HepG2 (cell line): ENCODE data around the gene USP28. TPM values are rescaled to one million over a fixed set of nuclear protein-coding genes. Genes with fewer than 3 reads are reported as not detected.

Source experiments
- ATAC-seq: fragments of 200-7000 bp; cut with Tn5 transposase; 3 replicates; pipeline ENCODE4 v1.9.1; 2020; ENCODE audit warnings: mild to moderate bottlenecking, moderate library complexity
- BruUV-seq: library from RNA; stranded (reverse); fragments of 400-500 nt; replicated peaks from 2 replicates; lab custom pipeline; 2021; lab: Mats Ljungman, UMichigan
- CTCF ChIA-PET: fragments of 300-600 bp; formaldehyde crosslinking; extraction: SDS; loops from one replicate; lab custom pipeline; 2021; ENCODE audit warnings: low total read pairs, inconsistent platforms, low intra/inter-chr PET ratio; lab: Yijun Ruan, JAX
- POLR2A ChIA-PET: fragments of 350-600 bp; sonication (Branson Sonifier 250); formaldehyde crosslinking; loops from one replicate; lab custom pipeline; 2020; ENCODE audit warnings: antibody characterized with exemption, inconsistent platforms; lab: Yijun Ruan, JAX
- DNase-seq: peaks from one replicate; pipeline ENCODE4 v3.0.0-alpha.2; 2015; ENCODE audit warnings: low spot score
- FAIRE-seq: peaks from 3 replicates; lab custom pipeline; 2011; peaks lifted over from hg19 to GRCh38; lab: Jason Lieb, UNC
- H2AFZ ChIP-seq: one replicate; pipeline ENCODE4 v1.6.1; 2011; ENCODE audit warnings: low read length, inconsistent platforms
- H3K27ac ChIP-seq: fragments of 300-600 bp; 3 replicates; pipeline ENCODE4 v1.8.0; 2011; ENCODE audit warnings: mixed run types, mild to moderate bottlenecking, mixed read lengths, low read length, inconsistent platforms; ENCODE audit not compliant: insufficient read depth; ENCODE audit errors: extremely low read length
- H3K27me3 ChIP-seq, 2 experiments: fragments of 200-600 bp in 1 of 2; 2 replicates in 1 of 2; 3 replicates in 1 of 2; pipeline versions ENCODE4 v1.6.0 to v1.8.0; 2011; ENCODE audit warnings: low read length in 2 of 2, mild to moderate bottlenecking in 2 of 2, moderate library complexity in 2 of 2, inconsistent platforms in 1 of 2; ENCODE audit not compliant: insufficient read depth in 2 of 2, control insufficient read depth in 1 of 2
- H3K36me3 ChIP-seq, 2 experiments: fragments of 200-600 bp in 1 of 2; replicated peaks in 1 of 2; 2 replicates in 1 of 2; 3 replicates in 1 of 2; pipeline versions ENCODE4 v1.5.1 to v1.8.0; 2011; ENCODE audit warnings: low read length in 2 of 2, inconsistent platforms in 1 of 2; ENCODE audit not compliant: insufficient read depth in 2 of 2, control insufficient read depth in 1 of 2
- H3K4me1 ChIP-seq: 2 replicates; pipeline ENCODE4 v1.5.1; 2012; ENCODE audit warnings: low read length, inconsistent platforms; ENCODE audit not compliant: insufficient read depth
- H3K4me2 ChIP-seq: 2 replicates; pipeline ENCODE4 v1.6.0; 2011; ENCODE audit warnings: low read depth, low read length, inconsistent platforms
- H3K4me3 ChIP-seq, 3 experiments: fragments of 200-600 bp in 1 of 3; sonication (generic), shearing (Covaris generic) in 1 of 3; replicated peaks in 1 of 3; 2 replicates each; pipeline ENCODE4 v1.5.1; 2011 to 2016; ENCODE audit warnings: low read length in 3 of 3, inconsistent platforms in 2 of 3, low read depth in 2 of 3, mild to moderate bottlenecking in 2 of 3, control low read depth in 1 of 3, mixed read lengths in 1 of 3; ENCODE audit not compliant: insufficient read depth in 1 of 3
- H3K79me2 ChIP-seq: one replicate; pipeline ENCODE4 v1.6.1; 2011; ENCODE audit warnings: low read length, inconsistent platforms; ENCODE audit not compliant: insufficient read depth
- H3K9ac ChIP-seq: 2 replicates; pipeline ENCODE4 v1.6.0; 2011; ENCODE audit warnings: mild to moderate bottlenecking, low read depth, low read length, inconsistent platforms; ENCODE audit not compliant: insufficient read depth
- H3K9me3 ChIP-seq: 2 replicates; pipeline ENCODE4 v1.5.1; 2012; ENCODE audit warnings: mild to moderate bottlenecking, low read length
- H4K20me1 ChIP-seq: 2 replicates; pipeline ENCODE4 v1.6.0; 2011; ENCODE audit warnings: inconsistent platforms, mild to moderate bottlenecking, low read length, moderate library complexity; ENCODE audit not compliant: insufficient read depth
- CBX1 ChIP-seq: IDR thresholded peaks from one replicate; pipeline ENCODE4 v1.6.1; 2016; ENCODE audit warnings: antibody characterized with exemption, low read depth
- CREB1 ChIP-seq, 2 experiments: fragments of 450-650 bp in 1 of 2; IDR thresholded peaks; 2 replicates each; pipeline ENCODE4 v1.6.1; 2016 to 2017; ENCODE audit warnings: control low read depth in 1 of 2, mild to moderate bottlenecking in 1 of 2, missing compliant biosample characterization in 1 of 2, missing genetic modification characterization in 1 of 2
- FOSL2 ChIP-seq: sonication (generic); formaldehyde crosslinking; IDR thresholded peaks from 2 replicates; pipeline ENCODE4 v1.4.0; 2020; ENCODE audit warnings: missing genetic modification reagents
- FOXA1 ChIP-seq, 2 experiments: fragments of 450-650 bp in 1 of 2; sonication (generic) in 1 of 2; formaldehyde crosslinking in 1 of 2; IDR thresholded peaks; 2 replicates each; pipeline versions ENCODE4 v1.4.0 to v1.6.1; 2016 to 2020; ENCODE audit warnings: missing genetic modification reagents in 1 of 2
- FOXA3 ChIP-seq: IDR thresholded peaks from 2 replicates; pipeline ENCODE4 v1.6.1; 2016; ENCODE audit warnings: missing genetic modification reagents, missing compliant biosample characterization
- HMG20A ChIP-seq: IDR thresholded peaks from 2 replicates; pipeline ENCODE4 v1.6.1; 2016; ENCODE audit warnings: borderline replicate concordance
- KMT2B ChIP-seq: IDR thresholded peaks from 2 replicates; pipeline ENCODE4 v1.6.1; 2016; ENCODE audit warnings: missing genetic modification reagents, missing compliant biosample characterization
- MAFF ChIP-seq: IDR thresholded peaks from 2 replicates; pipeline ENCODE4 v1.6.1; 2011; ENCODE audit warnings: low read depth, low read length, improper control_type of control experiment
- MAFK ChIP-seq, 2 experiments: IDR thresholded peaks in 1 of 2; conservative IDR thresholded peaks in 1 of 2; 2 replicates each; pipeline ENCODE4 v1.6.1; 2011; ENCODE audit warnings: improper control_type of control experiment in 2 of 2, low read length in 2 of 2
- NFE2 ChIP-seq: sonication (generic); formaldehyde crosslinking; IDR thresholded peaks from 2 replicates; pipeline ENCODE4 v1.4.0; 2020; ENCODE audit warnings: missing genetic modification reagents
- PHF21A ChIP-seq: sonication (generic); formaldehyde crosslinking; IDR thresholded peaks from 2 replicates; pipeline ENCODE4 v1.5.0; 2020; ENCODE audit warnings: mild to moderate bottlenecking, missing genetic modification reagents
- SAP130 ChIP-seq: IDR thresholded peaks from 2 replicates; pipeline ENCODE4 v1.6.1; 2016; ENCODE audit warnings: low read depth
- SOX13 ChIP-seq, 3 experiments: fragments of 450-650 bp in 1 of 3; sonication (generic) in 1 of 3; formaldehyde crosslinking in 1 of 3; IDR thresholded peaks in 2 of 3; conservative IDR thresholded peaks in 1 of 3; 2 replicates each; pipeline versions ENCODE4 v1.5.0 to v1.6.1; 2016 to 2020; ENCODE audit warnings: antibody characterized with exemption in 1 of 3, mild to moderate bottlenecking in 1 of 3, missing compliant biosample characterization in 1 of 3, missing genetic modification reagents in 1 of 3, moderate library complexity in 1 of 3
- TCF7 ChIP-seq: sonication (generic); IDR thresholded peaks from 2 replicates; pipeline ENCODE4 v1.6.1; 2016; ENCODE audit warnings: antibody characterized with exemption, low read depth
- ZFP1 ChIP-seq: IDR thresholded peaks from 2 replicates; pipeline ENCODE4 v1.6.1; 2016
- ZFP90 ChIP-seq: sonication (generic); formaldehyde crosslinking; IDR thresholded peaks from 2 replicates; pipeline ENCODE4 v1.8.0; 2022; ENCODE audit warnings: missing genetic modification reagents, mild to moderate bottlenecking, inconsistent platforms, borderline replicate concordance
- ZKSCAN1 ChIP-seq: fragments of 150-350 bp; IDR thresholded peaks from 2 replicates; pipeline ENCODE4 v1.6.1; 2014; ENCODE audit warnings: low read length
- ZNF138 ChIP-seq: sonication (generic); formaldehyde crosslinking; IDR thresholded peaks from 2 replicates; pipeline ENCODE4 v1.5.0; 2020; ENCODE audit warnings: mild to moderate bottlenecking, low read depth, missing genetic modification reagents
- ZNF644 ChIP-seq: IDR thresholded peaks from 2 replicates; pipeline ENCODE4 v1.6.1; 2016; ENCODE audit warnings: low read depth
- ZNF749 ChIP-seq: sonication (generic); formaldehyde crosslinking; IDR thresholded peaks from 2 replicates; pipeline ENCODE4 v1.8.0; 2022; ENCODE audit warnings: mild to moderate bottlenecking, missing genetic modification reagents, moderate library complexity, borderline replicate concordance
- ZNF841 ChIP-seq: sonication (generic); formaldehyde crosslinking; IDR thresholded peaks from 2 replicates; pipeline ENCODE4 v1.8.1; 2023; ENCODE audit warnings: missing genetic modification reagents, borderline replicate concordance
- WGBS: methylation state at CpG from one replicate; pipeline ENCODE4 v1.1.6; 2017; ENCODE audit warnings: low lambda C conversion rate; 5-methylcytosine and 5-hydroxymethylcytosine counted together
- in situ Hi-C: cut with HindIII; loops from 2 replicates; pipeline ENCODE4 v1.10.0; 2017; ENCODE audit warnings: low pct_unique_long_range_greater_than_20kb; ENCODE audit not compliant: extremely low pct_ligation_motif_present
- intact Hi-C: fragments of 100-400 bp; cut with micrococcal nuclease; formaldehyde crosslinking; loops from one replicate; pipeline ENCODE4 v1.10.0; 2022; ENCODE audit not compliant: unreplicated experiment
- polyA plus RNA-seq, 8 experiments: library from polyadenylated mRNA; depleted of rRNA in 3 of 8; stranded (reverse) in 7 of 8; unstranded in 1 of 8; fragments of >200 nt; fragmentation: Illumina TruSeq in 4 of 8; extraction: Trizol in 4 of 8; gene quantifications; 2 replicates each; pipeline versions ENCODE4 v1.2.1 to v1.2.3, GENCODE V29; 2011 to 2016; ENCODE audit warnings: low read depth in 4 of 8, missing spikeins in 1 of 8, mixed read lengths in 1 of 8; ENCODE audit not compliant: insufficient read depth in 1 of 8
- total RNA-seq, 5 experiments: library from RNA; depleted of rRNA; stranded (reverse); fragments of >200 nt; fragmentation: Illumina TruSeq; extraction: Trizol; gene quantifications; 2 replicates each; pipeline ENCODE4 v1.2.3, GENCODE V29; 2016; ENCODE audit warnings: low read depth in 1 of 5

USP28 gene
- total and polyA plus RNA-seq, 2 of the 13 experiments (the other 11 are each of a cell fraction or from before 2014, with no cell fraction given), result 29.6 to 34.3 TPM

GRCh38 chr11:113864410-113864809 is 11.0 kb downstream of the USP28 start:
- POLR2A ChIA-PET, result no interaction called here
- Histone ChIP-seq H3K36me3 (no peaks in the 10 kb centered on the region; a peak in 2 of 5 replicates), H3K4me1 (peaks cover 18% of the 10 kb centered on the region), H4K20me1 (no peaks in the 10 kb centered on the region), H3K79me2 (peaks cover 21% of the 10 kb centered on the region), H3K4me2 (no peak overlapping the region), H2AFZ (no peak overlapping the region), H3K27me3 (no peaks in the 10 kb centered on the region), H3K4me3 (no peak overlapping the region), H3K27ac (no peak overlapping the region), H3K9me3 (no peaks in the 10 kb centered on the region), H3K9ac (no peak overlapping the region)
- DNase-seq, result no peak
- in situ Hi-C loops (no loop called here), intact Hi-C loops (loop anchor here (5.0 kb wide), 1 partner anchor 307 kb away; no protein-coding TSS in a partner anchor)
- CTCF ChIA-PET, result no interaction called here
- TF ChIP-seq MAFF, result peak; percentile 95
- no peak for TF ChIP-seq KMT2B
- TF ChIP-seq MAFK (conservative IDR thresholded peaks at IDR 0.05 in 1 of 2, IDR thresholded peaks at IDR 0.05 in 1 of 2; ENCODE audit: low read length in 2 of 2), result peak; percentile 93 to 96
- FAIRE-seq, result no peak
- 96% methylated on average over 3 of the region's 3 CpGs for WGBS
- no TSS peak for BruUV-seq
- ATAC-seq, result no peak

GRCh38 chr11:113862435-113862834 is 12.9 kb downstream of the USP28 start:
- Histone ChIP-seq H3K9me3 (no peaks in the 10 kb centered on the region), H4K20me1 (no peaks in the 10 kb centered on the region), H3K9ac (no peak overlapping the region), H3K4me2 (no peak overlapping the region), H3K27me3 (no peaks in the 10 kb centered on the region), H2AFZ (no peak overlapping the region), H3K36me3 (no peaks in the 10 kb centered on the region; a peak in 1 of 5 replicates), H3K4me1 (peaks cover 18% of the 10 kb centered on the region), H3K4me3 (no peak overlapping the region), H3K27ac (no peak overlapping the region), H3K79me2 (peaks cover 26% of the 10 kb centered on the region)
- ATAC-seq (peak; percentile 46; the same call in 1 of the 3 replicates), FAIRE-seq (no peak), DNase-seq (peak; percentile 79)
- ChIA-PET POLR2A (interaction anchor here (0.7 to 1.0 kb wide), 2 partner anchors 9 to 13 kb away, joined by 3 read pairs; partner anchors contain the start of gene USP28), CTCF (no interaction called here)
- in situ Hi-C loops (no loop called here), intact Hi-C loops (loop anchor here (5.0 kb wide), 1 partner anchor 305 kb away; no protein-coding TSS in a partner anchor)
- no TSS peak for BruUV-seq
- WGBS, result 44% methylated on average over 5 of the region's 5 CpGs
- TF ChIP-seq ZKSCAN1 (no peak), NFE2 (no peak), FOSL2 (CRISPR knock-in tag) (peak; percentile 78), SAP130 (CRISPR knock-in tag) (0 out of 2 replicates have a peak, but pooled peaks have one; percentile 15), ZNF138 (CRISPR knock-in tag) (no peak), CBX1 (no peak), ZNF749 (CRISPR knock-in tag) (no peak), ZNF644 (CRISPR knock-in tag) (peak; percentile 9; the same call in 1 of the 2 replicates), TCF7 (peak; percentile 61), ZFP1 (CRISPR knock-in tag) (no peak), SOX13 (IDR thresholded peaks at IDR 0.05) (no peak), SOX13 (CRISPR knock-in tag; conservative IDR thresholded peaks at IDR 0.05 in 1 of 2, IDR thresholded peaks at IDR 0.05 in 1 of 2) (peak in 1 of 2 experiments; percentile 68; a peak in 2 of 4 replicates), ZNF841 (CRISPR knock-in tag) (no peak), FOXA3 (CRISPR knock-in tag) (peak; percentile 16; the same call in 1 of the 2 replicates), FOXA1 (IDR thresholded peaks at IDR 0.05) (no peak), FOXA1 (CRISPR knock-in tag; IDR thresholded peaks at IDR 0.05) (0 out of 2 replicates have a peak, but pooled peaks have one; percentile 33), HMG20A (CRISPR knock-in tag) (peak; percentile 27; the same call in 1 of the 2 replicates), PHF21A (CRISPR knock-in tag) (no peak), ZFP90 (CRISPR knock-in tag) (no peak), CREB1 (IDR thresholded peaks at IDR 0.05) (peak; percentile 22; the same call in 1 of the 2 replicates), CREB1 (CRISPR knock-in tag; IDR thresholded peaks at IDR 0.05) (no peak), MAFF (peak; percentile 33; the same call in 1 of the 2 replicates), MAFK (conservative IDR thresholded peaks at IDR 0.05 in 1 of 2, IDR thresholded peaks at IDR 0.05 in 1 of 2; ENCODE audit: low read length in 2 of 2) (peak in 1 of 2 experiments; percentile 28; a peak in 1 of 4 replicates)
